Mesodermal cell (in vitro differentiated cells): ENCODE measurements around the gene TRIP12.
"Not testable (repeated sequence)": the region's sequence is repeated elsewhere in the genome, so short reads cannot be mapped to it uniquely, and the experiment has no call there.

ENCODE experiments used
- H3K27ac ChIP-seq: 2 replicates; pipeline ENCODE4 v1.7.0; 2013; ENCODE audit warnings: mild to moderate bottlenecking, low read depth, low read length, moderate library complexity; ENCODE audit not compliant: severe bottlenecking
- H3K36me3 ChIP-seq: 2 replicates; pipeline ENCODE4 v1.7.1; 2013; ENCODE audit warnings: mild to moderate bottlenecking, low read length, moderate library complexity; ENCODE audit not compliant: control insufficient read depth, insufficient read depth
- H3K4me1 ChIP-seq: one replicate; pipeline ENCODE4 v1.7.1; 2013; ENCODE audit warnings: mild to moderate bottlenecking, low read length; ENCODE audit not compliant: insufficient read depth, control insufficient read depth, poor library complexity, severe bottlenecking
- H3K4me3 ChIP-seq: 2 replicates; pipeline ENCODE4 v1.7.0; 2013; ENCODE audit warnings: low read length, control low read depth, mild to moderate bottlenecking; ENCODE audit not compliant: insufficient read depth, poor library complexity, severe bottlenecking; ENCODE audit errors: extremely low read depth
- H3K9me3 ChIP-seq: 2 replicates; pipeline ENCODE4 v1.7.1; 2013; ENCODE audit warnings: mild to moderate bottlenecking, low read length, moderate library complexity; ENCODE audit not compliant: control insufficient read depth
- WGBS, 2 experiments: methylation state at CpG; one replicate each; pipeline ENCODE4 v1.1.5; 2013; ENCODE audit warnings: missing lambda C conversion rate in 2 of 2; ENCODE audit not compliant: insufficient coverage in 2 of 2; 5-methylcytosine and 5-hydroxymethylcytosine counted together

TRIP12 gene

GRCh38 chr2:229835596-229836283 is 86.1 kb downstream of the TRIP12 start:
- H3K4me3 ChIP-seq, result no peak overlapping the region
- no peaks in the 10 kb centered on the region for H3K9me3 ChIP-seq
- H3K27ac ChIP-seq, result no peak overlapping the region
- peaks cover 51% of the 10 kb centered on the region for H3K36me3 ChIP-seq
- whole genome bisulfite sequencing, 2 experiments, result no CpG with 5 or more reads among the region's 3 CpGs
- no peaks in the 10 kb centered on the region for H3K4me1 ChIP-seq

- H3K9me3 ChIP-seq, H3K4me1 ChIP-seq, H3K27ac ChIP-seq, H3K4me3 ChIP-seq: not testable (repeated sequence)
- peaks cover 54% of the 10 kb centered on the region for H3K36me3 ChIP-seq
- 93 to 100% methylated on average over 2 to 3 of the region's 4 CpGs for WGBS, 2 experiments
Measured at GRCh38 chr2:229834368-229834767, 87.4 kb downstream of the TRIP12 start.

- H3K9me3 ChIP-seq, result no peaks in the 10 kb centered on the region
- H3K27ac ChIP-seq, result no peak overlapping the region
- WGBS, 2 experiments, result no CpG with 5 or more reads among the region's 2 CpGs
- no peak overlapping the region for H3K4me3 ChIP-seq
- H3K36me3 ChIP-seq, result peaks cover 60% of the 10 kb centered on the region
- H3K4me1 ChIP-seq, result no peaks in the 10 kb centered on the region
Measured at GRCh38 chr2:229832510-229832898, 89.3 kb downstream of the TRIP12 start.

GRCh38 chr2:229831805-229832509 is 89.9 kb downstream of the TRIP12 start:
- 100% methylated on average over 1 of the region's 3 CpGs; no CpG with 5 or more reads in 1 of the 2 experiments for WGBS, 2 experiments
- Histone ChIP-seq H3K36me3 (peaks cover 65% of the 10 kb centered on the region), H3K4me3 (no peak overlapping the region), H3K4me1 (no peaks in the 10 kb centered on the region), H3K9me3 (no peaks in the 10 kb centered on the region), H3K27ac (no peak overlapping the region)

GRCh38 chr2:229825476-229825875 is 96.3 kb downstream of the TRIP12 start:
- peaks cover 70% of the 10 kb centered on the region for H3K36me3 ChIP-seq
- H3K4me1 ChIP-seq, result no peaks in the 10 kb centered on the region
- H3K9me3 ChIP-seq, result no peaks in the 10 kb centered on the region
- WGBS, 2 experiments, result no CpG with 5 or more reads among the region's 1 CpG
- H3K27ac ChIP-seq, result no peak overlapping the region
- no peak overlapping the region for H3K4me3 ChIP-seq

- Histone ChIP-seq H3K9me3 (no peaks in the 10 kb centered on the region), H3K4me1 (no peaks in the 10 kb centered on the region), H3K4me3 (no peak overlapping the region), H3K27ac (no peak overlapping the region), H3K36me3 (peaks cover 44% of the 10 kb centered on the region)
- WGBS, 2 experiments, result 80% methylated on average over 1 of the region's 3 CpGs; no CpG with 5 or more reads in 1 of the 2 experiments
Measured at GRCh38 chr2:229821316-229821715, 100.5 kb downstream of the TRIP12 start.

- WGBS, 2 experiments, result 85 to 88% methylated on average over 2 of the region's 3 CpGs
- no peaks in the 10 kb centered on the region for H3K4me1 ChIP-seq
- no peak overlapping the region for H3K27ac ChIP-seq
- H3K36me3 ChIP-seq, result peaks cover 33% of the 10 kb centered on the region
- H3K9me3 ChIP-seq, result no peaks in the 10 kb centered on the region
- no peak overlapping the region for H3K4me3 ChIP-seq
Measured at GRCh38 chr2:229818230-229818629, 103.6 kb downstream of the TRIP12 start.

- 33% methylated on average over 1 of the region's 1 CpG; no CpG with 5 or more reads in 1 of the 2 experiments for WGBS, 2 experiments
- H3K4me1 ChIP-seq, result no peaks in the 10 kb centered on the region
- H3K4me3 ChIP-seq, result no peak overlapping the region
- peak overlapping the region; percentile 68 for H3K27ac ChIP-seq
- H3K36me3 ChIP-seq, result peaks cover 42% of the 10 kb centered on the region
- no peaks in the 10 kb centered on the region for H3K9me3 ChIP-seq
Measured at GRCh38 chr2:229815858-229816257, 106.0 kb downstream of the TRIP12 start.

- H3K9me3 ChIP-seq, result no peaks in the 10 kb centered on the region
- peak overlapping the region; percentile 68 for H3K27ac ChIP-seq
- no peak overlapping the region for H3K4me3 ChIP-seq
- 88 to 96% methylated on average over 3 to 4 of the region's 4 CpGs for WGBS, 2 experiments
- no peaks in the 10 kb centered on the region for H3K4me1 ChIP-seq
- peaks cover 47% of the 10 kb centered on the region for H3K36me3 ChIP-seq
Measured at GRCh38 chr2:229815342-229815741, 106.5 kb downstream of the TRIP12 start.

- no peak overlapping the region for H3K27ac ChIP-seq
- no peak overlapping the region for H3K4me3 ChIP-seq
- no peaks in the 10 kb centered on the region for H3K9me3 ChIP-seq
- peaks cover 71% of the 10 kb centered on the region for H3K36me3 ChIP-seq
- WGBS, 2 experiments, result 100% methylated on average over 1 of the region's 3 CpGs; no CpG with 5 or more reads in 1 of the 2 experiments
- H3K4me1 ChIP-seq, result no peaks in the 10 kb centered on the region
Measured at GRCh38 chr2:229810786-229811185, 111.0 kb downstream of the TRIP12 start.

- H3K36me3 ChIP-seq, result peaks cover 89% of the 10 kb centered on the region
Measured at GRCh38 chr2:229805559-229805958, 116.2 kb downstream of the TRIP12 start.

More at GRCh38 chr2:229805559-229805958, 116.2 kb downstream of the TRIP12 start:
- no peaks in the 10 kb centered on the region for H3K9me3 ChIP-seq
- no peak overlapping the region for H3K27ac ChIP-seq
- H3K4me3 ChIP-seq, result no peak overlapping the region
- H3K4me1 ChIP-seq, result no peaks in the 10 kb centered on the region
- 100% methylated on average over 2 to 3 of the region's 6 CpGs for WGBS, 2 experiments
